Left ventricle myocardium inferior (tissue), 1 donor: ENCODE measurements around the gene GPR142. TPM values are rescaled to one million over a fixed set of nuclear protein-coding genes. Genes with fewer than 3 reads are reported as not detected.
A peak's percentile ranks its signal among the peaks of the same experiment; 100 is the strongest.

ENCODE experiments used
- DNase-seq: peaks from one replicate; pipeline ENCODE4 v3.0.0-alpha.2; 2020
- H3K27ac ChIP-seq: fragments of 200-600 bp; replicated peaks from 2 replicates; pipeline ENCODE4 v1.8.0; 2021
- H3K27me3 ChIP-seq: fragments of 200-600 bp; 2 replicates; pipeline ENCODE4 v1.8.0; 2021; ENCODE audit warnings: low read depth
- H3K36me3 ChIP-seq: fragments of 200-600 bp; 2 replicates; pipeline ENCODE4 v1.8.0; 2021
- H3K4me1 ChIP-seq: fragments of 200-600 bp; 2 replicates; pipeline ENCODE4 v1.8.0; 2021
- H3K4me3 ChIP-seq: fragments of 200-600 bp; 2 replicates; pipeline ENCODE4 v1.8.0; 2021; ENCODE audit warnings: mild to moderate bottlenecking, moderate library complexity
- H3K9me3 ChIP-seq: fragments of 200-600 bp; replicated peaks from 2 replicates; pipeline ENCODE4 v1.8.0; 2021
- CTCF ChIP-seq: fragments of 200-600 bp; IDR thresholded peaks from 2 replicates; pipeline ENCODE4 v1.8.0; 2021; ENCODE audit warnings: antibody characterized with exemption, mild to moderate bottlenecking, borderline replicate concordance
- intact Hi-C: fragments of 100-400 bp; cut with micrococcal nuclease; formaldehyde crosslinking; loops from one replicate; pipeline ENCODE4 v1.11.0; 2022
- total RNA-seq: library from RNA; stranded (reverse); fragmentation: NEBNext Ultra II Directional; extraction: Animal tissue kit (Norgen Biotek cat#: 25700); gene quantifications from one replicate; pipeline ENCODE4 v1.2.1, GENCODE V29; 2021
- donor health status: DM: no; HTN: yes; CAD: no; lungs with severe emphysema.

Gene GPR142
- total RNA-seq, 1 donor from 2014 or later = not detected

GRCh38 chr17:74361230-74362068 lies 5.9 kb upstream of the GPR142 start, which contains the start of gene BTBD17:
Gene BTBD17, minus strand, starts transcription at chr17:74361868. Its CDS starts 49 bp downstream, at chr17:74361819.
- H3K36me3 ChIP-seq = no peaks in the 10 kb centered on the region
- H3K4me3 ChIP-seq = no peak within 1 kb of the TSS
- H3K4me1 ChIP-seq = peaks cover 16% of the 10 kb centered on the region
- intact Hi-C loops = no loop called here
- TF ChIP-seq CTCF = peak; percentile 83
- no peak within 1 kb of the TSS for H3K27ac ChIP-seq
- DNase-seq = peak; percentile 55
- H3K27me3 ChIP-seq = peaks cover 72% of the 10 kb centered on the region
- no peaks in the 10 kb centered on the region for H3K9me3 ChIP-seq

- TF ChIP-seq CTCF = no peak
- H3K27me3 ChIP-seq = peaks cover 69% of the 10 kb centered on the region
- peaks cover 11% of the 10 kb centered on the region for H3K4me1 ChIP-seq
- H3K4me3 ChIP-seq = no peak overlapping the region
- H3K9me3 ChIP-seq = no peaks in the 10 kb centered on the region
- no peak overlapping the region for H3K27ac ChIP-seq
- no peaks in the 10 kb centered on the region for H3K36me3 ChIP-seq
- no peak for DNase-seq
- intact Hi-C loops = no loop called here
These were observed 5.3 kb upstream of the GPR142 start for GRCh38 chr17:74362069-74362405.

- Histone ChIP-seq H3K4me1 (peaks cover 5% of the 10 kb centered on the region), H3K27me3 (peaks cover 61% of the 10 kb centered on the region)
- intact Hi-C loops = no loop called here
These were observed 4.4 kb upstream of the GPR142 start for GRCh38 chr17:74362810-74363498.

GRCh38 chr17:74368341-74369081 lies 1.2 kb downstream of the GPR142 start:
- peak; percentile 94 for TF ChIP-seq CTCF
- Histone ChIP-seq H3K4me3 (peak overlapping the region; percentile 35), H3K36me3 (no peaks in the 10 kb centered on the region), H3K27ac (no peak overlapping the region), H3K9me3 (no peaks in the 10 kb centered on the region), H3K4me1 (peaks cover 13% of the 10 kb centered on the region), H3K27me3 (peaks cover 29% of the 10 kb centered on the region)
- peak; percentile 76 for DNase-seq
- intact Hi-C loops = no loop called here

More at GRCh38 chr17:74362810-74363498, 4.4 kb upstream of the GPR142 start:
- DNase-seq = no peak
- H3K27ac ChIP-seq = no peak overlapping the region
- no peaks in the 10 kb centered on the region for H3K36me3 ChIP-seq
- TF ChIP-seq CTCF = no peak
- H3K4me3 ChIP-seq = no peak overlapping the region
- no peaks in the 10 kb centered on the region for H3K9me3 ChIP-seq

GRCh38 chr17:74369221-74369620 lies 1.9 kb downstream of the GPR142 start:
- peak; percentile 62 for DNase-seq

More at GRCh38 chr17:74369221-74369620, 1.9 kb downstream of the GPR142 start:
- TF ChIP-seq CTCF = no peak
- Histone ChIP-seq H3K9me3 (no peaks in the 10 kb centered on the region), H3K36me3 (no peaks in the 10 kb centered on the region), H3K4me1 (peaks cover 20% of the 10 kb centered on the region), H3K27me3 (peaks cover 29% of the 10 kb centered on the region), H3K27ac (no peak overlapping the region), H3K4me3 (peak overlapping the region; percentile 35)
- intact Hi-C loops = no loop called here
